ENCODE data around the gene APOA1.
A peak's percentile ranks its signal among the peaks of the same experiment; 100 is the strongest.

APOA1 gene

DNA sequence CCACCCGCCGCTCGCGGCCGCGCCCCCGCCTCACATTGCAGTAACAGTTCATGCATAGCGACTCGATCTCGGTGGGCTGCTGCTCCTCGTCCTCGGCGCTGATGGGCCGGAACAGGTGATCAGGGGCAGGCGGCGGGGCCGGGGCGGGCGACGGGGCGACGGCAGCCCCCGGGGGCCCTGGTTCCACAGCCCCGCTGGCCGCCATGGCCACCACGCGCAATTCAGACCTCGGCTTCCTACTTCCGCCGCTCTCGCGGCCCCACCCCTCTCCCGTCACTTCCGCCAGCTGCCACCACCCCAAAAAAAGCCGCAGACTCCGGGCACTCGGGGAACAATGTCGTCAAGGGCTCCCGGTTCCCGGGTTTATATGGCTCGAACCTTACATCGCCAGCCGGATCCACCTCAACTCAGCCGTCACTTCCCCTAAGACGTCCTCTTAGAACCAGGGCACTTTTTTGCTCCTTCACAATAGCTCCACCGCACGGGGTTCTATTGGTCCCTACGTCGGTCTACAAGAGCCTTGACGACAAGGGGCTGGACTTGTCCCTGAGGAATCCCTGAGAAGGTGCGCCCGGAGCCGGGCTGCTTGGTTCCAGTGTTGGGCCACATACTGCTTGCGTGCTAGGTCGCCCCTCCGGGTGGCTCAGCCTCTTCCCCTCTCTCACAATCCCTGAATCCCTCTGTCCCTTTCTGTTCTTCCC lies 49.5 kb downstream of the APOA1 start, which contains the start of gene ZPR1:
ZPR1 (minus strand) TSS at position 238 of the 701 bp plus-strand sequence; CDS start at position 205, 33 bp downstream.
- Histone ChIP-seq H3K36me3 (ENCODE audit: low read length) (peaks cover 19% of the 10 kb centered on the region), H2AFZ (ENCODE audit: low read depth, low read length, severe bottlenecking) (peak within 1 kb of the TSS; percentile 98), H3K27me3 (ENCODE audit: low read length) (no peaks in the 10 kb centered on the region), H3K27ac (ENCODE audit: low read depth, low read length) (peak within 1 kb of the TSS; percentile 20; the same call in 1 of the 2 replicates), H3K4me3 (ENCODE audit: insufficient read depth, low read length, poor library complexity, severe bottlenecking) (peak within 1 kb of the TSS; percentile 98), H3K9ac (ENCODE audit: low read length) (peak within 1 kb of the TSS; percentile 88), H3K4me2 (ENCODE audit: low read depth, low read length, poor library complexity, severe bottlenecking) (peak within 1 kb of the TSS; percentile 67), H3F3A (ENCODE audit: insufficient read depth) (no peaks in the 10 kb centered on the region), H3K9me3 (ENCODE audit: insufficient read depth, low read length) (no peaks in the 10 kb centered on the region), H3K9me2 (replicated peaks; ENCODE audit: insufficient read depth, low read length) (no peaks in the 10 kb centered on the region), H3K79me2 (ENCODE audit: insufficient read depth, low read length) (peaks cover 30% of the 10 kb centered on the region), H4K20me1 (ENCODE audit: low read depth, low read length) (no peaks in the 10 kb centered on the region)
- TF ChIP-seq, protein P1, sequence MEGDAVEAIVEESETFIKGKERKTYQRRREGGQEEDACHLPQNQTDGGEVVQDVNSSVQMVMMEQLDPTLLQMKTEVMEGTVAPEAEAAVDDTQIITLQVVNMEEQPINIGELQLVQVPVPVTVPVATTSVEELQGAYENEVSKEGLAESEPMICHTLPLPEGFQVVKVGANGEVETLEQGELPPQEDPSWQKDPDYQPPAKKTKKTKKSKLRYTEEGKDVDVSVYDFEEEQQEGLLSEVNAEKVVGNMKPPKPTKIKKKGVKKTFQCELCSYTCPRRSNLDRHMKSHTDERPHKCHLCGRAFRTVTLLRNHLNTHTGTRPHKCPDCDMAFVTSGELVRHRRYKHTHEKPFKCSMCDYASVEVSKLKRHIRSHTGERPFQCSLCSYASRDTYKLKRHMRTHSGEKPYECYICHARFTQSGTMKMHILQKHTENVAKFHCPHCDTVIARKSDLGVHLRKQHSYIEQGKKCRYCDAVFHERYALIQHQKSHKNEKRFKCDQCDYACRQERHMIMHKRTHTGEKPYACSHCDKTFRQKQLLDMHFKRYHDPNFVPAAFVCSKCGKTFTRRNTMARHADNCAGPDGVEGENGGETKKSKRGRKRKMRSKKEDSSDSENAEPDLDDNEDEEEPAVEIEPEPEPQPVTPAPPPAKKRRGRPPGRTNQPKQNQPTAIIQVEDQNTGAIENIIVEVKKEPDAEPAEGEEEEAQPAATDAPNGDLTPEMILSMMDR (IDR thresholded peaks at IDR 0.05; ENCODE audit: insufficient read depth, low read length, poor library complexity, severe bottlenecking) = no peak
- no peak for TF ChIP-seq EZH2phosphoT487 (conservative IDR thresholded peaks at IDR 0.05; ENCODE audit: low read length)

DNA sequence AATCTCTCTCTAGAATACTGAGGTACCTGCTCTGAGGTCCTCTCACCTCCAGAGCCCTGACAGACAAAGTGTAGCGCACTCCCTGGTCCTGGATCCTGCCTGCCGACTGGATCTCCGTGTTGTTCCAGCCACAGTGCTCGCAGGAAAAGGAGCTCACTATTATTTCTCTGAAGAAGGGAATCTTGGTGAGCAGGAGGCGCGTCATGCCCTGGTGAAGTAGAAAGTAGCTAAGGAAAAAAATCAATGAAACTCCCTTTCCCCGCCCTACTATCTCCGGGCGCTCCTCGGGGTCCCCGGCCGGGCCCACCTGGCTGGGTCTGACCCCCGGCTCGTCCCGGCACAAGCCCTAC lies 50.0 kb downstream of the APOA1 start:
- Histone ChIP-seq H4K20me1 (ENCODE audit: low read depth, low read length) (no peaks in the 10 kb centered on the region), H3K4me2 (ENCODE audit: low read depth, low read length, poor library complexity, severe bottlenecking) (peak overlapping the region; percentile 67), H3K9me3 (ENCODE audit: insufficient read depth, low read length) (no peaks in the 10 kb centered on the region), H3K79me2 (ENCODE audit: insufficient read depth, low read length) (peaks cover 30% of the 10 kb centered on the region), H3K27ac (ENCODE audit: low read depth, low read length) (peak overlapping the region; percentile 20; the same call in 1 of the 2 replicates), H3K9ac (ENCODE audit: low read length) (peak overlapping the region; percentile 88), H3K4me3 (ENCODE audit: insufficient read depth, low read length, poor library complexity, severe bottlenecking) (peak overlapping the region; percentile 98), H3K27me3 (ENCODE audit: low read length) (no peaks in the 10 kb centered on the region), H2AFZ (ENCODE audit: low read depth, low read length, severe bottlenecking) (peak overlapping the region; percentile 98), H3F3A (ENCODE audit: insufficient read depth) (no peaks in the 10 kb centered on the region), H3K9me2 (replicated peaks; ENCODE audit: insufficient read depth, low read length) (no peaks in the 10 kb centered on the region), H3K36me3 (ENCODE audit: low read length) (peaks cover 19% of the 10 kb centered on the region)
- TF ChIP-seq EZH2phosphoT487 (conservative IDR thresholded peaks at IDR 0.05; ENCODE audit: low read length) = no peak
- TF ChIP-seq, protein P1 (IDR thresholded peaks at IDR 0.05; ENCODE audit: insufficient read depth, low read length, poor library complexity, severe bottlenecking) = no peak

DNA sequence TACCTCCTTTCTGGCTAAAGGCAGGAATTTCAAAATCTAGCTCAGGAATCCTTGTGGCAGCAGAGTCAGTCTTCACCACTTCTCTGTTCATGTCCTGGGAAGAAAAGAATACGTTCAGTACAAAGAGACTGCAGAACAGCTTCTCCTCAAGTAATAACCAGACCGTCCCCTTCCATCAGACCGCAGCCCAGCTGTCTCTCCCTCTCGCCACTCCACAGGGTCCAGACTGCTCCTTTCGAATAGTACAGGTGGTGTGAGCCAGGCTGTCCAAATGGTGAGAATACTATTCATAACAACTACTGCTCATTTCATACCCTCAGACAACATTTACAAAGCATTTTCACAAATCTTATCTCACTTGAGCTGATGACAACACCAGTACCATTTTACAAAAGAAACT lies 50.5 kb downstream of the APOA1 start:
- H3K9ac ChIP-seq (ENCODE audit: low read length) = peak overlapping the region; percentile 88
- TF ChIP-seq, protein P1 (IDR thresholded peaks at IDR 0.05; ENCODE audit: insufficient read depth, low read length, poor library complexity, severe bottlenecking) = no peak
- no peak for TF ChIP-seq EZH2phosphoT487 (conservative IDR thresholded peaks at IDR 0.05; ENCODE audit: low read length)
- no peak overlapping the region for H3K27ac ChIP-seq (ENCODE audit: low read depth, low read length)

More for the DNA sequence above, 50.5 kb downstream of the APOA1 start:
- Histone ChIP-seq H4K20me1 (ENCODE audit: low read depth, low read length) (no peaks in the 10 kb centered on the region), H3K27me3 (ENCODE audit: low read length) (no peaks in the 10 kb centered on the region), H3K9me3 (ENCODE audit: insufficient read depth, low read length) (no peaks in the 10 kb centered on the region), H3K4me2 (ENCODE audit: low read depth, low read length, poor library complexity, severe bottlenecking) (peak overlapping the region; percentile 67), H3K9me2 (replicated peaks; ENCODE audit: insufficient read depth, low read length) (no peaks in the 10 kb centered on the region), H3K79me2 (ENCODE audit: insufficient read depth, low read length) (peaks cover 30% of the 10 kb centered on the region), H3K36me3 (ENCODE audit: low read length) (peaks cover 23% of the 10 kb centered on the region), H3F3A (ENCODE audit: insufficient read depth) (no peaks in the 10 kb centered on the region), H3K4me3 (ENCODE audit: insufficient read depth, low read length, poor library complexity, severe bottlenecking) (peak overlapping the region; percentile 98), H2AFZ (ENCODE audit: low read depth, low read length, severe bottlenecking) (no peak overlapping the region)
